ENCODE data around the gene ARHGAP9. TPM values are rescaled to one million over a fixed set of nuclear protein-coding genes. Genes with fewer than 3 reads are reported as not detected.
"Not testable (repeated sequence)": the region's sequence is repeated elsewhere in the genome, so short reads cannot be mapped to it uniquely, and the experiment has no call there.

Gene ARHGAP9
- total RNA-seq, 2 experiments from 2014 or later, result 282 to 304 TPM

DNA sequence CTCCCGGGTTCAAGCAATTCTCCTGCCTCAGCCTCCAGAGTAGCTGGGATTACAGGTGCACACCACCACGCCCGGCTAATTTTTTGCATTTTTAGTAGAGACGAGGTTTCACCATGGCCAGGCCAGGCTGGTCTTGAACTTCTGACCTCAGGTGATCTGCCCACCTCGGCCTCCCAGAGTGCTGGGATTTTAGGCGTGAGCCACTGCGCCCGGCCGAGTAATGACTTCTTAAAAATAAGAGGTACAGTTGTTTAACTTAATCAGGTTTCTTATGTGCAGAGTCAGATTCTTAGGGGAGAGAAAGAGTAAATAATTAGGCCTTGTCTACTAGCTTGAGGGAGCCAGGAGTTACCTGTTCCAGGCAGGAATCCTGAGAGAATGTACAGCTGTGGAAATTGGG lies 34.6 kb upstream of the ARHGAP9 start:
- POLR2A ChIA-PET, result interaction anchor here (0.9 to 1.2 kb wide), 2 partner anchors 33 to 36 kb away, joined by 3 read pairs; no protein-coding TSS in a partner anchor
- peaks cover 46% of the 10 kb centered on the region for H3K36me3 Mint-ChIP-seq
- ATAC-seq (ENCODE audit: low read depth); DNase-seq; H3K9me3 Mint-ChIP-seq; H3K4me3 Mint-ChIP-seq; H3K27ac Mint-ChIP-seq; H3K27me3 Mint-ChIP-seq: not testable (repeated sequence)
- H3K4me1 Mint-ChIP-seq, result peaks cover 28% of the 10 kb centered on the region

DNA sequence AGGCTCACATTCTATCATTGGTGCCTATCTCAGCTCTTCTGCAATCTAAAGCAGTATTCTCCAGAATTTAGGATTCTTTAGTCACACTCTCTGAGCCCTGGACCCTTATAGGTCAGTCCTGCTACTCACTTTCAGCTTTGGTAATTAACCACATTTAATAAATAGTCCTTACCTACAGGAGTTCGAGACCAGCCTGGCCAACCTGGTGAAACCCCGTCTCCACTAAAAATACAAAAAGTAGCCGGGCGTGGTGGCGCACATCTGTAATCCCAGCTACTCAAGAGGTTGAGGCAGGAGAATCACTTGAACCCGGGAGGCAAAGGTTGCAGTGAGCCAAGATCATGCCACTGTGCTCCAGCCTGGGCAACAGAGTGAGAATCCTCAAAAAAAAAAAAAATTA lies 34.0 kb upstream of the ARHGAP9 start:
- not testable (repeated sequence) for H3K27me3 Mint-ChIP-seq; ATAC-seq (ENCODE audit: low read depth); H3K27ac Mint-ChIP-seq; H3K9me3 Mint-ChIP-seq; H3K4me3 Mint-ChIP-seq; DNase-seq
- POLR2A ChIA-PET, result interaction anchor here (0.6 to 0.9 kb wide), 2 partner anchors 32 to 483 kb away, joined by 3 to 5 read pairs; no protein-coding TSS in a partner anchor
- Mint-ChIP-seq H3K36me3 (peaks cover 41% of the 10 kb centered on the region), H3K4me1 (peaks cover 23% of the 10 kb centered on the region)

DNA sequence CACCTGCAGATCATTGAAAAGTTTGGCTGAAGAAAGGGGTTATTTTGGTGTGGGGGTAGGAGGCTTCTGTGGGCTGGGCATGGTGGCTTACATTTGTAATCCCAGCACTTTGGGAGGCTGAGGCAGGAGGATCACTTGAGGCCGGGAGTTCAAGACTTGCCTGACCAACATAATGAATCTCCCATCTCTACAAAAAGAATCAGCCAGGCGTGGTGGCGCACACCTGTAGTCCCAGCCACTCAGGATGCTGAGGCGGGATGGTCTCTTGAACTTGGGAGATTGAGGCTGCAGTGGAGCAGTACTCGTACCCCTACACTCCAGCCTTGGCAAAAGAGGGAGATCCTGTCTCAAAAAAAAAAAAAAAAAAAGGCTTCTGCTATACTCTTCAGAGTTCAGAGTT lies 33.6 kb upstream of the ARHGAP9 start:
- Mint-ChIP-seq H3K4me3 (no peak overlapping the region), H3K27ac (no peak overlapping the region), H3K9me3 (no peaks in the 10 kb centered on the region), H3K4me1 (peaks cover 20% of the 10 kb centered on the region), H3K27me3 (no peaks in the 10 kb centered on the region), H3K36me3 (peaks cover 40% of the 10 kb centered on the region)
- DNase-seq (no peak), ATAC-seq (ENCODE audit: low read depth) (no peak)
- POLR2A ChIA-PET, result interaction anchor here (0.6 kb wide), 2 partner anchors 9 to 482 kb away, joined by 3 to 5 read pairs; no protein-coding TSS in a partner anchor

DNA sequence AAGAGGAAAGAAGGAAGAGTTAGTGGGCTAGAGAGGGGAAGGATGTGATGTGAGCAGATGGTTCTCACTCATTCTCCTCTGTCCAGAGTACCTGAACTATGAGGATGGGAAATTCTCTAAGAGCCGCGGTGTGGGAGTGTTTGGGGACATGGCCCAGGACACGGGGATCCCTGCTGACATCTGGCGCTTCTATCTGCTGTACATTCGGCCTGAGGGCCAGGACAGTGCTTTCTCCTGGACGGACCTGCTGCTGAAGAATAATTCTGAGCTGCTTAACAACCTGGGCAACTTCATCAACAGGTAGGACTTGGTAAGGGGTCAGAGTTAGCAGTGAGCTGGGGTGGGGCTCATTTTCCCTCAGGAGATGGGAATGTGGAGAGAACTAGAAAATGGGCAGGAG lies 33.0 kb upstream of the ARHGAP9 start:
- POLR2A ChIA-PET, result interaction anchor here (0.6 to 1.6 kb wide), 3 partner anchors 8 to 36 kb away, joined by 3 to 4 read pairs (median 3); partner anchors contain the start of gene DDIT3

DNA sequence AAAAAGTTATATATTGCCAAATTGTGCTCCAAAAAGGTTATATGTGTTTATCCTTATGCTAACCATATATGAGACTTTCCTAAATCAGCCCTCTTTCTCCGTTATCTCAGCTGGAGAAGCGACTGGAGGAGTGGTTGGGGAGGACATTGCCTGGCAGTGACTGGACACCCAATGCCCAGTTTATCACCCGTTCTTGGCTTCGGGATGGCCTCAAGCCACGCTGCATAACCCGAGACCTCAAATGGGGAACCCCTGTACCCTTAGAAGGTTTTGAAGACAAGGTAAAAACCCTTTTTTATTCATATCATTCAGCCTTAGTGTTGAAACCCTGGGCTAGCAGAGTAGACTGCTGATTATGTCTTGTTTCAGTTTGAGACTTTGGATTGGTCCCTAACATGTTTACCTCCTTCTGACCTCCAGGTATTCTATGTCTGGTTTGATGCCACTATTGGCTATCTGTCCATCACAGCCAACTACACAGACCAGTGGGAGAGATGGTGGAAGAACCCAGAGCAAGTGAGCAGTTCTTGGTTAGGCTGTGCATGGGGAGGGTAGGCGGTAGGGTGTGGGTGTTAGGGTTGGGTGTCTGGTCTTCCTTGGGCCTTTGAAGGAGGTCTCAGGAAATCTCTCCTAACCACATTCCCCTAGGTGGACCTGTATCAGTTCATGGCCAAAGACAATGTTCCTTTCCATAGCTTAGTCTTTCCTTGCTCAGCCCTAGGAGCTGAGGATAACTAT lies 32.1 kb upstream of the ARHGAP9 start:
- Mint-ChIP-seq H3K36me3 (peaks cover 33% of the 10 kb centered on the region), H3K4me3 (no peak overlapping the region), H3K4me1 (peaks cover 10% of the 10 kb centered on the region), H3K27me3 (no peaks in the 10 kb centered on the region), H3K27ac (peak overlapping the region; percentile 46), H3K9me3 (no peaks in the 10 kb centered on the region)
- ATAC-seq (ENCODE audit: low read depth), result no peak
- POLR2A ChIA-PET, result interaction anchor here (0.6 to 3.1 kb wide), 4 partner anchors 7 to 35 kb away, joined by 3 to 16 read pairs (median 4); partner anchors contain the start of gene DDIT3
- DNase-seq, result no peak

More for the DNA sequence above, 33.0 kb upstream of the ARHGAP9 start:
- DNase-seq (no peak), ATAC-seq (ENCODE audit: low read depth) (no peak)
- H3K9me3 Mint-ChIP-seq, result no peaks in the 10 kb centered on the region
- H3K4me3 Mint-ChIP-seq, result no peak overlapping the region
- peaks cover 39% of the 10 kb centered on the region for H3K36me3 Mint-ChIP-seq
- peaks cover 16% of the 10 kb centered on the region for H3K4me1 Mint-ChIP-seq
- no peaks in the 10 kb centered on the region for H3K27me3 Mint-ChIP-seq
- peak overlapping the region; percentile 46 for H3K27ac Mint-ChIP-seq

DNA sequence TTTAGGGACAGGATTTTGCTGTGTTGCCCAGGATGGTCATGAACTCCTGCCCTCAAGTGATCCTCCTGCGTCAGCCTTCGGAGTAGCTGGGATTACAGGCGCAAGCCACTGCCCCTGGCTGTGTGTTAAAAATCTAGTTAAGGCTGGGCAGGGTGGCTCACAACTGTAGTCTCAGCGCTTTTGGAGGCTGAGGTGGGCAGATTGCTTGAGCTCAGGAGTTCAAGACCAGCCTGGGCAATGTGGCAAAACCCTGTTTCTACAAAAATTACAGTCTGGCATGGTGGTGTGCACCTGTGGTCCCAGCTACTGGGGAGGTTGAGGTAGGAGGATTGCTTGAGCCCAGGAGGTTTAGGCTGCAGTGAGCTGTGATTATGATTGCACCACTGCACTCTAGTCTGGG lies 31.5 kb upstream of the ARHGAP9 start:
- Mint-ChIP-seq H3K4me1 (peaks cover 9% of the 10 kb centered on the region), H3K4me3 (no peak overlapping the region), H3K27me3 (no peaks in the 10 kb centered on the region), H3K9me3 (no peaks in the 10 kb centered on the region), H3K36me3 (peaks cover 33% of the 10 kb centered on the region), H3K27ac (no peak overlapping the region)
- ATAC-seq (ENCODE audit: low read depth), result no peak
- POLR2A ChIA-PET, result interaction anchor here (1.6 to 3.1 kb wide), 2 partner anchors 8 to 34 kb away, joined by 4 to 16 read pairs; partner anchors contain the start of gene DDIT3
- no peak for DNase-seq

DNA sequence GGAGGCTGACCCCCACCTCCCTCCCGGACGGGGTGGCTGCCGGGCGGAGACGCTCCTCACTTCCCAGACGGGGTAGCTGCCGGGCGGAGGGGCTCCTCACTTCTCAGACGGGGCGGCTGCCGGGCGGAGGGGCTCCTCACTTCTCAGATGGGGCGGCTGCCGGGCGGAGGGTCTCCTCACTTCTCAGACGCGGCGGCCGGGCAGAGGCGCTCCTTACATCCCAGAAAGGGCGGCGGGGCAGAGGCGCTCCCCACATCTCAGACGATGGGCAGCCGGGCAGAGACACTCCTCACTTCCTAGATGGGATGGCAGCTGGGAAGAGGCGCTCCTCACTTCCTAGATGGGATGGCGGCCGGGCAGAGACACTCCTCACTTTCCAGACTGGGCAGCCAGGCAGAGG lies 28.1 kb upstream of the ARHGAP9 start:
- H3K4me3 Mint-ChIP-seq; POLR2A ChIA-PET; H3K9me3 Mint-ChIP-seq; DNase-seq; ATAC-seq (ENCODE audit: low read depth); H3K4me1 Mint-ChIP-seq; H3K27ac Mint-ChIP-seq; H3K27me3 Mint-ChIP-seq: not testable (repeated sequence)
- peaks cover 34% of the 10 kb centered on the region for H3K36me3 Mint-ChIP-seq

DNA sequence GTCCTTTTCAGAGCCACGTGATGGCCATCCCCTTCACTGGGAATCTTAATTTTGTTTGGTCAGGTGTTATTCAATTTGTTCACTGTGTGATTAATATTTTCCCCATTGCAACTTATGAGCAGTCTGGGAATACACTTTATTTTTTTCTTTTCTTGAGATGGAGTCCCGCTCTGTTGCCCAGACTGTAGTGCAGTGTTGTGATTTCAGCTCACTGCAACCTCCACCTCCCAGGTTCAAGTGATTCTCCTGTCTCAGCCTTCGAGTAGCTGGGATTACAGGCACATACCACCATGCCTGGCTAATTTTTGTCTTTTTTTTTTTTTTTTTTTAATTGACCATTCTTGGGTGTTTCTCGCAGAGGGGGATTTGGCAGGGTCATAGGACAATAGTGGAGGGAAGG lies 26.9 kb upstream of the ARHGAP9 start:
- not testable (repeated sequence) for H3K27ac Mint-ChIP-seq; H3K4me1 Mint-ChIP-seq; H3K4me3 Mint-ChIP-seq; ATAC-seq (ENCODE audit: low read depth); H3K9me3 Mint-ChIP-seq; DNase-seq; H3K27me3 Mint-ChIP-seq
- POLR2A ChIA-PET, result interaction anchor here (0.7 kb wide), 1 partner anchor 28 kb away, joined by 3 read pairs; no protein-coding TSS in a partner anchor
- H3K36me3 Mint-ChIP-seq, result peaks cover 32% of the 10 kb centered on the region

DNA sequence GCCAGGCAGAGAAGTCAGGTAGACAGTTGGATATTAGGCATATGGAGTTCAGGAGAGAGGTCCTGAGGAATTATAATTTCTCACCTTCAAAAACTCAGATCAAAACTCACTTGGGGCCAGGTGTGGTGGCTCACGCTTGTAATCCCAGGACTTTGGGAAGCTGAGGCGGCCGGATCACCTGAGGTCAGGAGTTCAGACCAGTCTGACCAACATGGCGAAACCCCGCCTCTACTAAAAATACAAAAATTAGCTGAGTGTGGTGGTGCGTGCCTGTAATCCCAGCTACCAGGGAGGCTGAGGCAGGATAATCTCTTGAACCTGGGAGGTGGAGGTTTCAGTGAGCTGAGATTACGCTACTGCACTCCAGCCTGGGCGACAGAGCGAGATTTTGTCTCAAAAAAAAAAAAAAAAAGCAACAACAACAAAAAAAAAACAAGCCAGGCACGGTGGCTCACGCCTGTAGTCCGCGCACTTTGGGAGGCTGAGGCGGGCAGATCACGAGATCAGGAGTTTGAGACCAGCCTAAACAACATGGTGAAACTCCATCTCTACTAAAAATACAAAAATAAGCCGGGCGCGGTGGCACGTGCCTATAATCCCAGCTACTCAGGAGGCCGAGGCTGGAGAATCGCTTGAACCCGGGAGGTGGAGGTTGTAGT lies 22.8 kb upstream of the ARHGAP9 start:
- peak; percentile 23 for DNase-seq

DNA sequence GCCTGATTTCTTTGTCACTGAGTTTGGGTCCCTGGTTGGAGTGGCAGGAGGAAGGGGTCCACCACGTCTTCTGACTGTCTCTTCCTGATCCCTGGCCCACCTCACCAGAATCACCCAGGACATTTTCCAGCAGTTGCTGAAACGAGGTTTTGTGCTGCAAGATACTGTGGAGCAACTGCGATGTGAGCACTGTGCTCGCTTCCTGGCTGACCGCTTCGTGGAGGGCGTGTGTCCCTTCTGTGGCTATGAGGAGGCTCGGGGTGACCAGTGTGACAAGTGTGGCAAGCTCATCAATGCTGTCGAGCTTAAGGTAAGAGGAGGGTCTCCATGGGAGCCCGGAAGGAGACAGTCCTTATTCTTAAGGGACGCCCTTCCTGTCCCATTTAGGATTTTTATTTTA lies 20.5 kb upstream of the ARHGAP9 start:
- Mint-ChIP-seq H3K36me3 (peaks cover 64% of the 10 kb centered on the region), H3K27ac (no peak overlapping the region), H3K4me3 (no peak overlapping the region), H3K9me3 (peaks cover 5% of the 10 kb centered on the region), H3K27me3 (no peaks in the 10 kb centered on the region), H3K4me1 (peaks cover 13% of the 10 kb centered on the region)
- ATAC-seq (ENCODE audit: low read depth), result no peak
- POLR2A ChIA-PET, result interaction anchor here (0.9 kb wide), 1 partner anchor 12 kb away, joined by 4 read pairs; no protein-coding TSS in a partner anchor
- DNase-seq, result no peak

More for the DNA sequence above, 22.8 kb upstream of the ARHGAP9 start:
- not testable (repeated sequence) for H3K4me3 Mint-ChIP-seq; H3K9me3 Mint-ChIP-seq; ATAC-seq (ENCODE audit: low read depth); H3K27ac Mint-ChIP-seq; H3K27me3 Mint-ChIP-seq; H3K4me1 Mint-ChIP-seq
- POLR2A ChIA-PET, result interaction anchor here (0.7 to 1.0 kb wide), 2 partner anchors 16 to 827 kb away, joined by 3 to 7 read pairs; no protein-coding TSS in a partner anchor
- peaks cover 62% of the 10 kb centered on the region for H3K36me3 Mint-ChIP-seq

DNA sequence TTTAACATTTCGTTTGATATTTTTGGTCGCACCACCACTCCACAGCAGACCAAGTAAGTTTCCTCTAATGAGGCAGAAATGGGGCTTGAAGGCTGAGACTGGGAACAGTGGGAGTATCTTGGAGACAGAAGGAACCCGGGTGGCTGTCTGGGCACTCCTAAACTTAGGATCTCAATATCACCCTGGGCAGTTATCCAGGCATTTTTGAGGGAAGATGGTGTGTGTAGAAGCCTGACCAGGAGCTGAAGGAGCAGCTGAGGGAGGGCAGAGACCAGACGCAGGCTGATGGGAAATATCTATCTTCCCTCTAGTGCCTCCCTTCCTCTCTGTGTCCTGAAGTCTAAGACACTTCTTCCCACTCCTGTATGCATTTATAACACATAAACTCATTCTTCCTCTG lies 18.9 kb upstream of the ARHGAP9 start:
- H3K4me3 Mint-ChIP-seq, result no peak overlapping the region
- ATAC-seq (ENCODE audit: low read depth) (no peak), DNase-seq (no peak)
- H3K27me3 Mint-ChIP-seq, result no peaks in the 10 kb centered on the region
- peaks cover 13% of the 10 kb centered on the region for H3K4me1 Mint-ChIP-seq
- H3K36me3 Mint-ChIP-seq, result peaks cover 60% of the 10 kb centered on the region
- H3K9me3 Mint-ChIP-seq, result peaks cover 5% of the 10 kb centered on the region
- no peak overlapping the region for H3K27ac Mint-ChIP-seq
- POLR2A ChIA-PET, result interaction anchor here (0.7 kb wide), 1 partner anchor 29 kb away, joined by 5 read pairs; no protein-coding TSS in a partner anchor

DNA sequence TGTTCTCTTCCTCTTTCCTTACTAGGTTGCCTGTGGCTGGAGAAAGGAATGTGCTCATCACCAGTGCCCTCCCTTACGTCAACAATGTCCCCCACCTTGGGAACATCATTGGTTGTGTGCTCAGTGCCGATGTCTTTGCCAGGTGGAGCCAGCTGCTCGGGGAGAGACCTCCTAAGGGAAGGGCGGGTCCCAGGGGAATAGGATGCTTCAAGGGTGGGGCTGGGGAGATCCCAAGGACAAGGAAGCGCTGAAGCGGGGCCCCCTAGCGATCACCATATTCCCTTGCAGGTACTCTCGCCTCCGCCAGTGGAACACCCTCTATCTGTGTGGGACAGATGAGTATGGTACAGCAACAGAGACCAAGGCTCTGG lies 18.5 kb upstream of the ARHGAP9 start:
- POLR2A ChIA-PET, result no interaction called here
- Mint-ChIP-seq H3K27me3 (no peaks in the 10 kb centered on the region), H3K9me3 (peaks cover 5% of the 10 kb centered on the region), H3K27ac (no peak overlapping the region), H3K4me1 (peaks cover 13% of the 10 kb centered on the region), H3K36me3 (peaks cover 59% of the 10 kb centered on the region), H3K4me3 (no peak overlapping the region)
- ATAC-seq (ENCODE audit: low read depth) (no peak), DNase-seq (no peak)
